ENCODE results near the gene PTPRG.

DNA sequence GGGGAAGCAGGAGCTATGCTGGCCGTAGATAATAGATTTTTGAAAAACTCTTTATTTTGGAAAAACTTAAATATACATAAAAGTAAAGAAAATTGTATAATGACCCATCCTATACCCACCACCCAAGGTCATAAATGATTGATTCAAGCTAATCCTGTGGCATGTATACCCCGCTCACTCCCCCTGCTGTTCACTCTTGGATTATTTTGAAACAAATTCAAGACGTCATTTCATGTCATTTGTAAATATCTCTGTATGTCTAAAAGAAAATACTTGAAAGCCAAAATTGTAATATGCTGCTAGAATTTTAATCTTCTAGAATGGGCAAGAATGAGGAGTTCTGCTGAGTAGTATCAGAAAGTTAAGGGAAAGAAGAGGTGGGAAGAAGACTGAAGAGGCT, 570.2 kb downstream of the PTPRG start:
- TF ChIP-seq, protein P1, sequence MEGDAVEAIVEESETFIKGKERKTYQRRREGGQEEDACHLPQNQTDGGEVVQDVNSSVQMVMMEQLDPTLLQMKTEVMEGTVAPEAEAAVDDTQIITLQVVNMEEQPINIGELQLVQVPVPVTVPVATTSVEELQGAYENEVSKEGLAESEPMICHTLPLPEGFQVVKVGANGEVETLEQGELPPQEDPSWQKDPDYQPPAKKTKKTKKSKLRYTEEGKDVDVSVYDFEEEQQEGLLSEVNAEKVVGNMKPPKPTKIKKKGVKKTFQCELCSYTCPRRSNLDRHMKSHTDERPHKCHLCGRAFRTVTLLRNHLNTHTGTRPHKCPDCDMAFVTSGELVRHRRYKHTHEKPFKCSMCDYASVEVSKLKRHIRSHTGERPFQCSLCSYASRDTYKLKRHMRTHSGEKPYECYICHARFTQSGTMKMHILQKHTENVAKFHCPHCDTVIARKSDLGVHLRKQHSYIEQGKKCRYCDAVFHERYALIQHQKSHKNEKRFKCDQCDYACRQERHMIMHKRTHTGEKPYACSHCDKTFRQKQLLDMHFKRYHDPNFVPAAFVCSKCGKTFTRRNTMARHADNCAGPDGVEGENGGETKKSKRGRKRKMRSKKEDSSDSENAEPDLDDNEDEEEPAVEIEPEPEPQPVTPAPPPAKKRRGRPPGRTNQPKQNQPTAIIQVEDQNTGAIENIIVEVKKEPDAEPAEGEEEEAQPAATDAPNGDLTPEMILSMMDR (conservative IDR thresholded peaks at IDR 0.05 in 1 of 2, IDR thresholded peaks at IDR 0.05 in 1 of 2; ENCODE audit: low read depth in 1 of 2, low read length in 2 of 2) = peak; percentile 40 to 51
- no peak for TF ChIP-seq EZH2 (IDR thresholded peaks at IDR 0.05; ENCODE audit: low read length, missing control alignments)
